K562 (cell line): ENCODE measurements around the gene SMG6. TPM values are rescaled to one million over a fixed set of nuclear protein-coding genes. Genes with fewer than 3 reads are reported as not detected.

ENCODE experiments used
- ARHGAP35 ChIP-seq: fragments of 450-650 bp; IDR thresholded peaks from 2 replicates; pipeline ENCODE4 v1.6.1; 2018; ENCODE audit not compliant: partially characterized antibody
- BCLAF1 ChIP-seq, 2 experiments: fragments of 450-650 bp in 1 of 2; IDR thresholded peaks; 2 replicates each; pipeline ENCODE4 v1.6.1; 2011 to 2017; ENCODE audit warnings: low read depth in 2 of 2, antibody characterized with exemption in 1 of 2, borderline replicate concordance in 1 of 2, low read length in 1 of 2, mild to moderate bottlenecking in 1 of 2, mixed read lengths in 1 of 2; ENCODE audit not compliant: control insufficient read depth in 1 of 2
- FOSL1 ChIP-seq: fragments of 200-800 bp; sonication (Bioruptor generic); conservative IDR thresholded peaks from 2 replicates; pipeline ENCODE4 v1.6.1; 2016; ENCODE audit warnings: missing genetic modification characterization, missing compliant biosample characterization
- HMG20A ChIP-seq: fragments of 450-650 bp; formaldehyde crosslinking; conservative IDR thresholded peaks from 2 replicates; pipeline ENCODE4 v1.4.0; 2020; ENCODE audit warnings: mild to moderate bottlenecking, mixed read lengths
- HMGXB4 ChIP-seq: sonication (generic); formaldehyde crosslinking; IDR thresholded peaks from 2 replicates; pipeline ENCODE4 v1.8.1; 2023; ENCODE audit warnings: mild to moderate bottlenecking, missing genetic modification reagents
- HNRNPUL1 ChIP-seq: fragments of 200-400 bp; formaldehyde crosslinking; IDR thresholded peaks from 2 replicates; pipeline ENCODE4 v1.6.1; 2017; ENCODE audit warnings: low read length
- KHSRP ChIP-seq: fragments of 450-650 bp; IDR thresholded peaks from 2 replicates; pipeline ENCODE4 v1.6.1; 2017
- MCM2 ChIP-seq: fragments of 450-650 bp; IDR thresholded peaks from 2 replicates; pipeline ENCODE4 v1.6.1; 2017; ENCODE audit warnings: low read depth, mild to moderate bottlenecking
- MEF2D ChIP-seq: conservative IDR thresholded peaks from 2 replicates; pipeline ENCODE4 v1.6.1; 2016; ENCODE audit warnings: low read depth, missing genetic modification characterization, missing compliant biosample characterization
- RBM22 ChIP-seq: fragments of 200-400 bp; formaldehyde crosslinking; IDR thresholded peaks from 2 replicates; pipeline ENCODE4 v1.6.1; 2018; ENCODE audit warnings: low read length, low read depth; ENCODE audit not compliant: poor library complexity, severe bottlenecking
- RERE ChIP-seq: sonication (generic); formaldehyde crosslinking; IDR thresholded peaks from 2 replicates; pipeline ENCODE4 v1.8.0; 2023; ENCODE audit warnings: missing genetic modification reagents, mild to moderate bottlenecking, borderline replicate concordance
- SREBF2 ChIP-seq: sonication (generic); formaldehyde crosslinking; IDR thresholded peaks from 2 replicates; pipeline ENCODE4 v1.4.0; 2020; ENCODE audit warnings: mild to moderate bottlenecking, missing genetic modification reagents
- TAF7 ChIP-seq: fragments of 450-650 bp; IDR thresholded peaks from 2 replicates; pipeline ENCODE4 v1.6.1; 2016; ENCODE audit warnings: missing genetic modification characterization, missing compliant biosample characterization
- TARDBP ChIP-seq: fragments of 450-650 bp; IDR thresholded peaks from 2 replicates; pipeline ENCODE4 v1.6.1; 2016
- ZBTB17 ChIP-seq: fragments of 450-650 bp; formaldehyde crosslinking; IDR thresholded peaks from 2 replicates; pipeline ENCODE4 v1.4.0; 2020; ENCODE audit warnings: mild to moderate bottlenecking
- ZNF274 ChIP-seq: IDR thresholded peaks from 2 replicates; pipeline ENCODE4 v1.6.1; 2011; ENCODE audit warnings: low read depth, mild to moderate bottlenecking, low read length, moderate library complexity, borderline replicate concordance
- ZNF76 ChIP-seq: fragments of 250-450 bp; sonication (Bioruptor Pico); IDR thresholded peaks from 2 replicates; pipeline ENCODE4 v1.4.0; 2020; ENCODE audit warnings: mild to moderate bottlenecking, moderate library complexity, borderline replicate concordance
- ZNF764 ChIP-seq: fragments of 250-450 bp; sonication (Bioruptor Pico); IDR thresholded peaks from 2 replicates; pipeline ENCODE4 v1.4.0; 2020; ENCODE audit warnings: low read depth, mild to moderate bottlenecking, moderate library complexity
- ZSCAN29 ChIP-seq: fragments of 450-650 bp; IDR thresholded peaks from 2 replicates; pipeline ENCODE4 v1.6.1; 2017
- polyA plus RNA-seq, 8 experiments: library from polyadenylated mRNA; depleted of rRNA in 4 of 8; stranded (reverse) in 5 of 8; unstranded in 3 of 8; fragments of >200 nt; fragmentation: Nextera tagmentation in 2 of 8; fragmentation: Illumina TruSeq in 1 of 8; extraction: Ambion mirVana in 2 of 8; extraction: Trizol in 1 of 8; gene quantifications; 2 replicates each; pipeline versions ENCODE4 v1.2.1 to v1.2.3, GENCODE V29; 2011 to 2014; ENCODE audit warnings: inconsistent platforms in 1 of 8, missing spikeins in 1 of 8
- total RNA-seq, 7 experiments: library from RNA; depleted of rRNA in 6 of 7; stranded (reverse); fragments of >200 nt in 6 of 7; fragmentation: Illumina TruSeq in 2 of 7; extraction: Trizol in 2 of 7; gene quantifications; 2 replicates each; pipeline versions ENCODE4 v1.2.1 to v1.2.3, GENCODE V29; 2011 to 2021; ENCODE audit warnings: low replicate concordance in 1 of 7

The SMG6 gene
- total and polyA plus RNA-seq, 9 of the 15 experiments (the other 6 are each of a cell fraction or from before 2014, with no cell fraction given): 0.44 to 13.9 (median 6.0) TPM

GRCh38 chr17:2029911-2030778, 273.4 kb downstream of the SMG6 start, which contains the start of gene DPH1 (continued):
- TF ChIP-seq RERE: no peak
- TF ChIP-seq ZNF76 (CRISPR knock-in tag): no peak
- TF ChIP-seq ZSCAN29: no peak
- no peak for TF ChIP-seq RBM22
- TF ChIP-seq SREBF2: no peak
- no peak for TF ChIP-seq ZNF274
- no peak for TF ChIP-seq FOSL1 (tag)
- TF ChIP-seq KHSRP: no peak
- no peak for TF ChIP-seq MCM2
- TF ChIP-seq HMG20A (CRISPR knock-in tag): no peak
- peak; percentile 100 for TF ChIP-seq ZBTB17 (CRISPR knock-in tag)
- no peak for TF ChIP-seq HNRNPUL1
- TF ChIP-seq TAF7: no peak
- no peak for TF ChIP-seq ZNF764 (CRISPR knock-in tag)
- no peak for TF ChIP-seq BCLAF1 (IDR thresholded peaks at IDR 0.05; ENCODE audit: borderline replicate concordance in 1 of 2, control insufficient read depth in 1 of 2, low read depth in 2 of 2, low read length in 1 of 2)
- no peak for TF ChIP-seq MEF2D (tag)
- no peak for TF ChIP-seq ARHGAP35
- no peak for TF ChIP-seq HMGXB4
- TF ChIP-seq TARDBP: no peak
